ENCODE measurements around the gene SLIT3.

DNA sequence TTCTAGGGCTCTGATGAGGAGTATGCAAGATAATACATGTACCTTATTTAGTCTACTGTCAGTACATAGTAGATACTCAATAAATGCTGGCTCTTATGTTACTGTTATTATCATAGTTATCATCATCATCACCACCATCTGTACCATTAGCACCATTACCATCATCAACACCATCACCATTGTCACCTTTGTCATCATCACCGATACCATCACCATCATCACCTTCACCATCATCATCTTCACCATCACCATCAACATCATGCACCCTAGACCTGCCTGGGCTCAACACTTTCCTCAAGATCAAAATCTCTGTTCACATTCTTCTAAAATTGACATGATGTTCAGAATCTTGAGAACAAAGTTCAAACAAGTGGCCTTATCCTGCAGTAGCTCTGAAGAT is 595.6 kb downstream of the SLIT3 start:
- TF ChIP-seq POLR2A (IDR thresholded peaks at IDR 0.05; ENCODE audit: low read length) = no peak
- TF ChIP-seq GATA1 (IDR thresholded peaks at IDR 0.05; ENCODE audit: low read depth, low read length) = no peak

Measured in erythroblast (primary cell).